ENCODE data around the gene IYD. TPM values are rescaled to one million over a fixed set of nuclear protein-coding genes. Genes with fewer than 3 reads are reported as not detected.

Gene IYD, protein sequence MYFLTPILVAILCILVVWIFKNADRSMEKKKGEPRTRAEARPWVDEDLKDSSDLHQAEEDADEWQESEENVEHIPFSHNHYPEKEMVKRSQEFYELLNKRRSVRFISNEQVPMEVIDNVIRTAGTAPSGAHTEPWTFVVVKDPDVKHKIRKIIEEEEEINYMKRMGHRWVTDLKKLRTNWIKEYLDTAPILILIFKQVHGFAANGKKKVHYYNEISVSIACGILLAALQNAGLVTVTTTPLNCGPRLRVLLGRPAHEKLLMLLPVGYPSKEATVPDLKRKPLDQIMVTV
- polyA plus RNA-seq (ENCODE audit: insufficient read length in 4 of 4) = 1 to 10 TPM in 3 of 4 donors, under 1 TPM in 1; 0.14 to 3.2 (median 2.6) TPM

DNA sequence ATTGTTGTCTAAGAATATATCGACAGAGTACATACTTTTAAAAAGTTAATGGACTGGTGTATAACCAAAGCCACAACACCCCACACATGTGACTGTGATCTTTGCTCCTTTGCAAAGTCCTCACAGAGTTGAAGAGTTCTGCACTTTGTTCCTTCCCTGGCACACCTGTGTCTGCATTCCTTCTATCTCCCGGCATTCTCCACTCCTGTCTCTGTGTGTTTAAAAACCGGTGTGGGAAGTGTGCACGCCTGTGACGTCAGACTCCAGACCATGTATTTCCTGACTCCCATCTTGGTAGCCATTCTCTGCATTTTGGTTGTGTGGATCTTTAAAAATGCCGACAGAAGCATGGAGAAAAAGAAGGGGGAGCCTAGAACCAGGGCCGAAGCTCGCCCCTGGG lies at the start of gene IYD:
Gene IYD, plus strand, starts transcription at position 251 of the 400 bp plus-strand sequence. Its CDS starts 20 bp downstream, at position 271.
- no peak for DNase-seq (ENCODE audit: low read depth in 4 of 4, low spot score in 3 of 4)

DNA sequence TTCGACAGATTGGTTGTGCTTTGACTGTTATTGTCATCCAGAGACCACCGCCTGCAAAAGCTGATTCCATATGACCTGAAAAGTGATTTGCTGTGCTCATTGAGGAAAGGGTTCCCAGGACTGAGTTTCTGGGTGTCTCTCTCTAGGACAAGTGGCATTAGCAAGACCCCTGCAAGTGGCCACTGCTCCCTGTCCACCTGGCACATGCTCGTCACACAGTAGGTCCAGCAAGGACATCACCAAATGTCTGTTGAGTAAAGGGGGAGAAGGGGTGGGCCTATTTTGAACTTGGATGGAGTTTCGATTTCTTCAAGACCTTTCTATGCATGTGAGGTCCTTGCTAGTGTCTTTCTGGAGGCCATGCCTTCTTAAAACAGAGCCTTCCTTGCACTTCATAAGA lies 48.9 kb upstream of the IYD start:
- no peak for DNase-seq (ENCODE audit: low read depth in 4 of 4, low spot score in 3 of 4)

- DNase-seq (ENCODE audit: low read depth in 4 of 4, low spot score in 3 of 4) = no peak
These were observed 48.4 kb upstream of the IYD start for GRCh38 chr6:150320442-150320841.

GRCh38 chr6:150322466-150322871 lies 46.3 kb upstream of the IYD start:
- no peak for DNase-seq (ENCODE audit: low read depth in 4 of 4, low spot score in 3 of 4)

DNA sequence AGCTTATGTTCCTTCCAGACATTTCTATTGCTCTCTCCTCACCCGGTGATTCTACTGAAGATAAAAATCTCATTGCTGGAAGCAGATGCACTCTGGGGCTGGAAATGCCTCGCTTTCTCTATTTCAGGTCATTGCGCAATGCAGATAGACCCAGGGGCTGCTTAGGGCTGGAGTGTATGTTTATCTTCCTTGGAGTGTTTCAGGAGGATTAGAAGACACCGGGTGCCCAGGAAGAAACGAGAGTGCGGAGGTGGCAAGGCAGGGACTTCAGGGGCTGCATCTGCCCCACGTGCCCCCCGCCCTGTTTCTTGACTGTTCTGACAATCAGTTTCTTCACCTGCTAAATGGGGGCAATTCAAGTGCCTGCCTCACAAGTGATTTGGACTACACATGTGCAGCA lies 45.6 kb upstream of the IYD start:
- no peak for DNase-seq (ENCODE audit: low read depth in 4 of 4, low spot score in 3 of 4)

- no peak for DNase-seq (ENCODE audit: low read depth in 4 of 4, low spot score in 3 of 4)
These were observed 44.8 kb upstream of the IYD start for GRCh38 chr6:150324044-150324443.

GRCh38 chr6:150325066-150325772 lies 43.6 kb upstream of the IYD start:
- no peak for DNase-seq (ENCODE audit: low read depth in 4 of 4, low spot score in 3 of 4)

DNA sequence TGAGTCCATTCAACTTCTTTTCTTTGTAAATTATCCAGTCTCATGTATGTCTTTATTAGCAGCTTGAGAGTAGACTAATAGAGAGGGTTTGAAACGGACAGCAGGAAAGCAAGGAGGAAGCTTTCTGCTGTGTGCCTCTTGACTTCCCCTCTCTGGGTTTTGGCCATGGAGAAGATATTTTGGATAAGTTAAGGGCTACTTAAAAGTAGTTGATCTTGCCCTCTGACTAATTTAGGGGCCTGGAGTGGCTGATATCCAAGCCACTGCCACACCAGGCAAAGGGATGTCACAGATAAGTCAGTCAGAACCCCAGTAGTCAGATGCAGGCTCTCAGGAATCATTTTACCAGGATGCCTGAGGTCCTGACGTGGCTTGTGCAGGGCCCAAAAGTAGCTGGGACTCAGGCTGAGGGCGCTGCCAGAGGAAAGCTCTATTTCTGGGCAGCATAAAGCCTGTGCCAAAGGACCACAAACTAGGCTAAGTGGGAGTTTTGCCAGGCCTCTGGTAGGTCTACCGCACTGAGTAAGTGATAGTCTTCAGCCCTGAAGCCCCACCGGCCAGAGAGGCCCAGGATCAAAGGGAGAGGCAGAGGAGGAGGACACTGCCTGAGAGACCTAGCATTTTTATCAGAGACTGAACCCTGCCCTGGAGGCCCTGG lies 41.6 kb upstream of the IYD start:
- DNase-seq (ENCODE audit: low read depth in 4 of 4, low spot score in 3 of 4) = no peak

DNA sequence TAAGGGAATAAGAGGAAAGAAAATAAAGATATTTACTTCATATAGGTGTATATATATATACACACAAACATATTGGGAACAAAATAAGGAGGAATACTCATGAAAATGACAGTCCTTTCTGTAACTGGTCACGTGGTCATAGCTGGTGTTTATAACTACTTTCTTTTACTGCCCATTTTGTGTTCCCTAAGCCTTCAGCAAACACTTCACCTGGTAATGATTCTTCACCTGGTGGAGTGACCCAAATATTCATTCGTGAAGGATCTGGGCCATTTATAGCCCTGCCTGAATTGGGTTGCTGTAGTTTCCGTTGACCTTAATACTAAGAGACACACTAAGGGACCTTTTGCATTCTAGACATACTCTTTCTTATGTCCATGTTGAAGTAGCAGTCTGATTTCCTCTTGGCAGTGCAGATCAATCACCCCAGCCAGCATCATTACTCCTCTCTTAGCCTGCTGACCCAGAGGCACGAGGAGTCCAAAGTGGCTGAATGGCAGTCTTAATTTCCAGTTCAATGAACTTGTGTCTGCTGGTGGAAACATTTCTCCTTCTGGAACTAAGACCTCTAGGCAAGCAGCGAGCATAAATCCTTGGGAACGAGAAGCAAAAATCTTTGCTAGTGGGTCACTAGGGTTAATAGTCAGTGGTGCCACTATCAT lies 39.9 kb upstream of the IYD start:
- DNase-seq (ENCODE audit: low read depth in 4 of 4, low spot score in 3 of 4) = no peak

DNA sequence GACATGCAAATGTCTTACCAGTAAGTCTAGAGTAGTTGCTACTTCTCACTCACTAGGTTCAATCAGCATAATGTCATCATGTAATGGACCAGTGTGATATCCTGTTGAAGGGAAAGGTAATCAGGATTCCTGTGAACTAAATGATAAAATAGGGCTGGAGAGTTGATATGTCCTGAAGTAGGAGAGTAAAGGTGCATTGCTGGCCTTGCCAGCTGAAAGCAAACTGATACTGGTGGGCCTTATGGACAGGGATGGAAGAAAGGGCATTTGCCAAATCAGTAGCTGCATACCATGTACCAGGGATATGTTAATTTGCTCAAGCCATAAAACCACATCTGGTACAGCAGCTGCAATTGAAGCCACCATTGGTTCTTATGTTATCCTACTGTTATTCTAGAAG lies 37.5 kb upstream of the IYD start:
- DNase-seq (ENCODE audit: low read depth in 4 of 4, low spot score in 3 of 4) = no peak

- DNase-seq (ENCODE audit: low read depth in 4 of 4, low spot score in 3 of 4) = no peak
These were observed 35.8 kb upstream of the IYD start for GRCh38 chr6:150332939-150333584.

DNA sequence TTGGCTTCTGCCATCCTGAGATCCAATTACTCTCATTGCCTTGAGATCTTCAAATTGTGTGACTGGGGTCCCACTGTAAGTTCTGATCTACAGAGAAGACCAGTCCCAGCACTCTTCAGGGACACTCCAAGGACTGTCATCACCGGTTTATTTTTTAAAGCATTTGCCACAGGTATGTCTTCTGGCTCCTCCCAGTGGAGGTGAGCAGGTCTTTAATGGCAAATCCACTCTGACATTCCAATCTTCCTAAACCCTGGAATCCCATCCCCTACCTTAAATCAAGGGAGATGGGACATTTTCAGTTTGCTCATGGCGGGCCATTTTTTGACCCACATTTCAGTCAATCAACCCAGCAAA lies 35.2 kb upstream of the IYD start:
- DNase-seq (ENCODE audit: low read depth in 4 of 4, low spot score in 3 of 4) = no peak

DNA sequence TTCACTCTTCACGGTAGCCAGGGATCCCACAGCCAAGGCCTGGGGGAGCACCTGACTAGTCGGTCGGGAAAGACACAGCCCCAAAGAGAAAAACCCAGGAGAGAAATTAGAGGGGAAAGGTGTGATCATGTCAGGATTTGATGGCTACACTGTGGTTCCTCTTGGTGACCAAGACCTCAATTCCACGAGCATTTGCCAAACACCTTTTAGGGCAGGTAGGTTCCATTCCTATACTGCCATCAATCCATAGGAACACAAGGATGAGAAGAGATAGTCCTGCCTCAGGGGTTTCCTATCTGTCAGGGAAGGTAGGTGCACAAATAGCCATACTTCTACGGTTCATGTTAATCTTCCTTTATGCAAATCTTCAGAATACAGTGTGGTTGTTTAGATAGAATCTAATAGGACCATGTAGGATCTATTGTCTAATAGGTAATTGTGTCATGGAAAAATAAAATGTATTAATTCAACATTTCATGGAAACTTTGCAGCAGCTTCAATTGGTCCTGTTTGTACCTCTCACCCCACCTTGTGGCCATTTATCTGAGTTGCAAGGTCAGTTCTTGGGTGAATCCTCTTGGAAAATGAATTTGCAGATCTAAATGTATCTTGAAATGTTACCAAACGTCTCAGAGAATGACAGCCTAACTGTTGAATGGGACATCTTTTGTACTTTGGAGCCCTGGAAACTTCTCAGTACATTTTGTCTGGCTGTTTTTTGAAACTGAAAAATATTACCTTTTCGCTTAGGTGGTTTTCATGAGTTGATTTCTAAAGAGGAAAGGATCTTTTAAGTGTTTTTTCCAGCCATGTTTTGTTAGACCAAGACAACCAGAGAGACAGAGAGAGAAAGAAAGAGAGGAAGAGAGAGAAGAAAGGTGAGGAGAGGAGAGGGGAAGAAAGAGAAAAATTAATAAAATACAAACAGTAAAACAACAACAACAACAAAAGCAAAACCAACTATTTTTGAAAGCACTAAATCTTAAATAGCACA lies 33.7 kb upstream of the IYD start:
- DNase-seq (ENCODE audit: low read depth in 4 of 4, low spot score in 3 of 4) = peak in 2 of 4 donors; percentile 26 to 45

DNA sequence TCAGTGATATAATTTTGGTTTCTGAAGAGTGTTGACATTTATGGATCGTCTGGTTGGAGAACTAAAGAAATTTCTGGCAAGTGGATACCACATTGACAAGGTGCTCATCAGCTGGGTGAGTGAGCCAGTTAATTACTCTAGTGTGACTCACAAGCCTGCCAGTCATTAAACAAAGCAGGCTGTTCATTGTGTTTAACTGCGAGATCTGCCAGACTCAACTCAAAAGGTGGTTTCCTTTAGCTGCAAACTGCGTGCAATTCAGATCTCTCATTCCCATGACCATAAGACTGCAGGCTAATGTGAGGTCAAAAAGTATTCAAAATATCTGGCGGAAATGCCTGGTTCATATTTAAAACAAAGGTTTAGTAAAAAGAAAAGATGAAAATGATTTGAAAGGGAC lies 32.5 kb upstream of the IYD start:
- DNase-seq (ENCODE audit: low read depth in 4 of 4, low spot score in 3 of 4) = no peak

GRCh38 chr6:150336708-150337107 lies 32.1 kb upstream of the IYD start:
- DNase-seq (ENCODE audit: low read depth in 4 of 4, low spot score in 3 of 4) = no peak

DNA sequence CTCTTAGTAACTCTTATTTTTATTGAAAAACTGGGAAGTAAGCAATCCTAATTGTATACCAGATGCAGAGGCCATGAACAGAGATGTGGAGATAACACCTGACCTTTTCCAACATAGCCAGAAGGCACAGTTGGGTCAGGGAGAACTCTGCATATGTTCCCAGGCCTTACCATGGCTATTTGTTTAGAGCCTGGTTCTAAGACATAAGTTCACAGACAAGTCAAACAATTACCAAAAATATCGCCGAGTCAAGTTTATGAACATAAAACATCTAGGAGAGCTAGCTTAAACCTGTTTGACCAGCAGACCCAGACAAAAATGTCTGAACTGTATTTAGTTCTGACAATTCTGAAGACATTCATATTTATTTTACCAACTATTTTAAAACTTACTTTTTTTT lies 26.7 kb upstream of the IYD start:
- no peak for DNase-seq (ENCODE audit: low read depth in 4 of 4, low spot score in 3 of 4)

DNA sequence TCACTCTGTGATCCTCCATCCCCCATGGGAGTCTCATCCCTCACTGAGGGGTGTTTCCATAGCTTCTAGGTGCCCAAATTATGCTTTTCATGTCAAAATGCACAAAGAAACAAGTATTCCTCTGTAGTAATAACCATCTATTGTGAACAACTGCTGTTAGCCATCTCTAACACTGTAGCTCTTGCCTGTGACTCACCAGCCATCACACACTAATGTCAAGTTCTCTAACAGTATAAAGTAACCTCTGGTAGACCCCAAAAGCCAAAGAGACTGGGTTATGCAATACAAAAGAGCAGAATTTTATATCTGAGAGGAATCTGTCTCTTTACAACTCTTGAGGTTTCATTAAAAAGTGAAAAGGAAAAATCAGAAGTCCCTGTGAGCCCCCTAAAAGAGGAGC lies 25.4 kb upstream of the IYD start:
- no peak for DNase-seq (ENCODE audit: low read depth in 4 of 4, low spot score in 3 of 4)

- DNase-seq (ENCODE audit: low read depth in 4 of 4, low spot score in 3 of 4) = no peak
These were observed 23.0 kb upstream of the IYD start for GRCh38 chr6:150345781-150346180.

GRCh38 chr6:150346346-150346745 lies 22.5 kb upstream of the IYD start:
- no peak for DNase-seq (ENCODE audit: low read depth in 4 of 4, low spot score in 3 of 4)

- no peak for DNase-seq (ENCODE audit: low read depth in 4 of 4, low spot score in 3 of 4)
These were observed 21.0 kb upstream of the IYD start for GRCh38 chr6:150347845-150348244.
